ENCODE data around the gene S100P.

The S100P gene

GRCh38 chr4:6714954-6715353 lies 21.3 kb downstream of the S100P start:
- TF ChIP-seq, protein P1, sequence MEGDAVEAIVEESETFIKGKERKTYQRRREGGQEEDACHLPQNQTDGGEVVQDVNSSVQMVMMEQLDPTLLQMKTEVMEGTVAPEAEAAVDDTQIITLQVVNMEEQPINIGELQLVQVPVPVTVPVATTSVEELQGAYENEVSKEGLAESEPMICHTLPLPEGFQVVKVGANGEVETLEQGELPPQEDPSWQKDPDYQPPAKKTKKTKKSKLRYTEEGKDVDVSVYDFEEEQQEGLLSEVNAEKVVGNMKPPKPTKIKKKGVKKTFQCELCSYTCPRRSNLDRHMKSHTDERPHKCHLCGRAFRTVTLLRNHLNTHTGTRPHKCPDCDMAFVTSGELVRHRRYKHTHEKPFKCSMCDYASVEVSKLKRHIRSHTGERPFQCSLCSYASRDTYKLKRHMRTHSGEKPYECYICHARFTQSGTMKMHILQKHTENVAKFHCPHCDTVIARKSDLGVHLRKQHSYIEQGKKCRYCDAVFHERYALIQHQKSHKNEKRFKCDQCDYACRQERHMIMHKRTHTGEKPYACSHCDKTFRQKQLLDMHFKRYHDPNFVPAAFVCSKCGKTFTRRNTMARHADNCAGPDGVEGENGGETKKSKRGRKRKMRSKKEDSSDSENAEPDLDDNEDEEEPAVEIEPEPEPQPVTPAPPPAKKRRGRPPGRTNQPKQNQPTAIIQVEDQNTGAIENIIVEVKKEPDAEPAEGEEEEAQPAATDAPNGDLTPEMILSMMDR (IDR thresholded peaks at IDR 0.05; ENCODE audit: low read depth, low read length), result no peak
- no peak overlapping the region for H3K4me3 ChIP-seq (ENCODE audit: low read depth, low read length)

- peak overlapping the region; percentile 85 for H3K4me3 ChIP-seq (ENCODE audit: low read depth, low read length)
- TF ChIP-seq, protein P1 (IDR thresholded peaks at IDR 0.05; ENCODE audit: low read depth, low read length), result no peak
Measured at GRCh38 chr4:6715704-6716017, 22.0 kb downstream of the S100P start.

- TF ChIP-seq, protein P1 (IDR thresholded peaks at IDR 0.05; ENCODE audit: low read depth, low read length), result no peak
- H3K4me3 ChIP-seq (ENCODE audit: low read depth, low read length), result peak within 1 kb of the TSS; percentile 85
Measured at GRCh38 chr4:6716018-6716911, 22.6 kb downstream of the S100P start, which contains the start of gene BLOC1S4. BLOC1S4 (plus strand) TSS chr4:6716174; CDS start chr4:6716210, 36 bp downstream.

GRCh38 chr4:6716958-6717655 lies 23.4 kb downstream of the S100P start:
- peak overlapping the region; percentile 85 for H3K4me3 ChIP-seq (ENCODE audit: low read depth, low read length)
- TF ChIP-seq, protein P1 (IDR thresholded peaks at IDR 0.05; ENCODE audit: low read depth, low read length), result no peak

GRCh38 chr4:6718932-6719610 lies 25.4 kb downstream of the S100P start:
- H3K4me3 ChIP-seq (ENCODE audit: low read depth, low read length), result no peak overlapping the region
- TF ChIP-seq, protein P1 (IDR thresholded peaks at IDR 0.05; ENCODE audit: low read depth, low read length), result no peak

GRCh38 chr4:6719611-6720179 lies 26.0 kb downstream of the S100P start:
- TF ChIP-seq, protein P1 (IDR thresholded peaks at IDR 0.05; ENCODE audit: low read depth, low read length), result no peak
- H3K4me3 ChIP-seq (ENCODE audit: low read depth, low read length), result no peak overlapping the region

All from WI38 (cell line).